RWPE2 (cell line): Measurements from ENCODE around the gene ACTA2.

ENCODE experiments used
- ATAC-seq: fragments of 200-7000 bp; cut with Tn5 transposase; 3 replicates; pipeline ENCODE4 v1.9.1; 2021; ENCODE audit warnings: low read depth
- DNase-seq: peaks from one replicate; pipeline ENCODE4 v3.0.0-alpha.2; 2020; ENCODE audit warnings: low spot score
- H3K27ac ChIP-seq: fragments of 450-650 bp; 2 replicates; pipeline ENCODE4 v1.5.1; 2017; ENCODE audit warnings: mild to moderate bottlenecking; ENCODE audit not compliant: poor library complexity, severe bottlenecking
- H3K27me3 ChIP-seq: fragments of 250-450 bp; sonication (Bioruptor Pico); 2 replicates; pipeline ENCODE4 v1.5.1; 2021; ENCODE audit warnings: mild to moderate bottlenecking, moderate library complexity; ENCODE audit not compliant: insufficient read depth, poor library complexity, severe bottlenecking
- H3K36me3 ChIP-seq: fragments of 250-450 bp; sonication (Bioruptor Pico); 2 replicates; pipeline ENCODE4 v1.5.1; 2020; ENCODE audit warnings: low read depth, mild to moderate bottlenecking, moderate library complexity
- H3K4me1 ChIP-seq: fragments of 250-450 bp; sonication (Bioruptor Pico); 2 replicates; pipeline ENCODE4 v1.5.1; 2021; ENCODE audit warnings: mild to moderate bottlenecking, moderate library complexity; ENCODE audit not compliant: insufficient read depth, poor library complexity, severe bottlenecking
- H3K4me3 ChIP-seq: fragments of 250-450 bp; sonication (Bioruptor Pico); 2 replicates; pipeline ENCODE4 v1.5.1; 2021; ENCODE audit warnings: mild to moderate bottlenecking, moderate library complexity; ENCODE audit not compliant: severe bottlenecking
- H3K9me3 ChIP-seq: fragments of 250-450 bp; sonication (Bioruptor Pico); 2 replicates; pipeline ENCODE4 v1.5.1; 2021; ENCODE audit warnings: mild to moderate bottlenecking, moderate library complexity; ENCODE audit not compliant: severe bottlenecking
- CTCF ChIP-seq: fragments of 450-650 bp; IDR thresholded peaks from one replicate; pipeline ENCODE4 v1.5.1; 2017; ENCODE audit warnings: mild to moderate bottlenecking, moderate library complexity; ENCODE audit not compliant: poor library complexity, severe bottlenecking

ACTA2 gene

GRCh38 chr10:88943778-88944177 lies 8.8 kb downstream of the ACTA2 start:
- DNase-seq: no peak
- H3K27ac ChIP-seq: no peak overlapping the region
- no peaks in the 10 kb centered on the region for H3K36me3 ChIP-seq
- no peak for ATAC-seq
- H3K9me3 ChIP-seq: no peaks in the 10 kb centered on the region
- H3K4me1 ChIP-seq: no peaks in the 10 kb centered on the region
- H3K27me3 ChIP-seq: no peaks in the 10 kb centered on the region
- no peak overlapping the region for H3K4me3 ChIP-seq
- TF ChIP-seq CTCF: no peak

GRCh38 chr10:88941026-88941425 lies 11.5 kb downstream of the ACTA2 start:
- H3K4me3 ChIP-seq: no peak overlapping the region
- no peaks in the 10 kb centered on the region for H3K36me3 ChIP-seq
- H3K27ac ChIP-seq: no peak overlapping the region
- H3K4me1 ChIP-seq: no peaks in the 10 kb centered on the region
- TF ChIP-seq CTCF: no peak
- DNase-seq (no peak), ATAC-seq (no peak)
- no peaks in the 10 kb centered on the region for H3K9me3 ChIP-seq
- H3K27me3 ChIP-seq: no peaks in the 10 kb centered on the region

- ATAC-seq (no peak), DNase-seq (no peak)
- Histone ChIP-seq H3K4me3 (no peak overlapping the region), H3K9me3 (no peaks in the 10 kb centered on the region), H3K36me3 (no peaks in the 10 kb centered on the region), H3K27me3 (no peaks in the 10 kb centered on the region), H3K4me1 (peaks cover 3% of the 10 kb centered on the region), H3K27ac (no peak overlapping the region)
- TF ChIP-seq CTCF: no peak
These were observed 13.6 kb downstream of the ACTA2 start for GRCh38 chr10:88938938-88939337.

- ATAC-seq (no peak), DNase-seq (no peak)
- H3K9me3 ChIP-seq: no peaks in the 10 kb centered on the region
- H3K36me3 ChIP-seq: no peaks in the 10 kb centered on the region
- TF ChIP-seq CTCF: no peak
- H3K4me3 ChIP-seq: no peak overlapping the region
- H3K27me3 ChIP-seq: no peaks in the 10 kb centered on the region
- no peak overlapping the region for H3K27ac ChIP-seq
- peaks cover 3% of the 10 kb centered on the region for H3K4me1 ChIP-seq
These were observed 14.5 kb downstream of the ACTA2 start for GRCh38 chr10:88938039-88938438.

GRCh38 chr10:88936656-88937055 lies 15.9 kb downstream of the ACTA2 start:
- TF ChIP-seq CTCF: no peak
- H3K27me3 ChIP-seq: no peaks in the 10 kb centered on the region
- peaks cover 3% of the 10 kb centered on the region for H3K4me1 ChIP-seq
- DNase-seq (no peak), ATAC-seq (no peak)
- H3K9me3 ChIP-seq: no peaks in the 10 kb centered on the region
- H3K4me3 ChIP-seq: no peak overlapping the region
- H3K27ac ChIP-seq: no peak overlapping the region
- no peaks in the 10 kb centered on the region for H3K36me3 ChIP-seq
